Epithelial cell of esophagus (primary cell): Measurements from ENCODE around the gene ATXN1.

Source experiments
- DNase-seq: peaks from one replicate; pipeline ENCODE4 v3.0.0; 2010; ENCODE audit warnings: low read depth
- H3K4me3 ChIP-seq: 2 replicates; pipeline ENCODE4 v1.5.1; 2011; ENCODE audit warnings: mild to moderate bottlenecking, low read length, control low read depth
- CTCF ChIP-seq: IDR thresholded peaks from 2 replicates; pipeline ENCODE4 v1.5.1; 2011; ENCODE audit warnings: low read depth, mild to moderate bottlenecking, low read length, control low read depth, inconsistent platforms; ENCODE audit not compliant: insufficient read depth; ENCODE audit errors: missing control alignments

Gene ATXN1

DNA sequence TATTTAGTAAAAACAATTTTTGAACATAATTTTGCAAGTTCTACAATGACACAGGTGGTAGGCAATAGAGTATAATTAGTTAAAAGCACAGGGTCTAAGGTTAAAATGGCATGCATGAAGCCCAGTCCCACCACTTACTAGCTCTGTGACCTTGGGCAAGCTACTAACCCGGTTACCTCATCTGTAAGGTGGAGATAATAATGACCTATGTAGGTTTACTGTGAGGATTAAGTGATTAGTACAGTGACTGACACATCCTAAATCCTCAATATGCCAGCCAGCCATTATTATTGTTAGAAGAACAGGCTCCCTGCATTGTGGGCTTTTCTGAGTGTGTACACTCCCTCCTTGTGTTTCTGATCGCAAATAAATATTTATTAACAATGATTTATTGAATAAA lies 26.2 kb downstream of the ATXN1 start:
- TF ChIP-seq CTCF = no peak
- no peak for DNase-seq
- H3K4me3 ChIP-seq = no peak overlapping the region

GRCh38 chr6:16733085-16733484 lies 28.2 kb downstream of the ATXN1 start:
- no peak for DNase-seq
- H3K4me3 ChIP-seq = no peak overlapping the region
- no peak for TF ChIP-seq CTCF

- DNase-seq = no peak
- TF ChIP-seq CTCF = no peak
- no peak overlapping the region for H3K4me3 ChIP-seq
Measured at GRCh38 chr6:16731478-16732051, 29.7 kb downstream of the ATXN1 start.

- TF ChIP-seq CTCF = no peak
- no peak overlapping the region for H3K4me3 ChIP-seq
- DNase-seq = no peak
Measured at GRCh38 chr6:16730738-16731477, 30.4 kb downstream of the ATXN1 start.

GRCh38 chr6:16729744-16730143 lies 31.5 kb downstream of the ATXN1 start:
- TF ChIP-seq CTCF = no peak
- H3K4me3 ChIP-seq = no peak overlapping the region
- DNase-seq = no peak

- TF ChIP-seq CTCF = no peak
- H3K4me3 ChIP-seq = no peak overlapping the region
- DNase-seq = peak; percentile 68
Measured at GRCh38 chr6:16729183-16729691, 32.0 kb downstream of the ATXN1 start.
